Tibial nerve (tissue), 4 donors: Measurements from ENCODE around the gene KDM5B.

Source experiments
- EP300 ChIP-seq, 2 donors: sonication (generic); formaldehyde crosslinking; IDR thresholded peaks; one replicate each; pipeline ENCODE4 v1.6.1; 2017; ENCODE audit warnings: antibody characterized with exemption in 2 of 2, mild to moderate bottlenecking in 1 of 2
- POLR2A ChIP-seq, 2 donors: fragments of 450-650 bp; IDR thresholded peaks; one replicate each; pipeline ENCODE4 v1.6.1; 2017; ENCODE audit warnings: antibody characterized with exemption in 2 of 2, mild to moderate bottlenecking in 2 of 2, moderate library complexity in 2 of 2
- TF ChIP-seq, protein P1 (sequence below), 5 experiments: fragments of 200-600 bp in 3 of 5; fragments of 450-650 bp in 2 of 5; sonication (generic) in 3 of 5; IDR thresholded peaks; one replicate each; pipeline ENCODE4 v1.5.1; 2016 to 2019; ENCODE audit warnings: antibody characterized with exemption in 5 of 5, mild to moderate bottlenecking in 3 of 5, moderate library complexity in 2 of 5

DNA sequence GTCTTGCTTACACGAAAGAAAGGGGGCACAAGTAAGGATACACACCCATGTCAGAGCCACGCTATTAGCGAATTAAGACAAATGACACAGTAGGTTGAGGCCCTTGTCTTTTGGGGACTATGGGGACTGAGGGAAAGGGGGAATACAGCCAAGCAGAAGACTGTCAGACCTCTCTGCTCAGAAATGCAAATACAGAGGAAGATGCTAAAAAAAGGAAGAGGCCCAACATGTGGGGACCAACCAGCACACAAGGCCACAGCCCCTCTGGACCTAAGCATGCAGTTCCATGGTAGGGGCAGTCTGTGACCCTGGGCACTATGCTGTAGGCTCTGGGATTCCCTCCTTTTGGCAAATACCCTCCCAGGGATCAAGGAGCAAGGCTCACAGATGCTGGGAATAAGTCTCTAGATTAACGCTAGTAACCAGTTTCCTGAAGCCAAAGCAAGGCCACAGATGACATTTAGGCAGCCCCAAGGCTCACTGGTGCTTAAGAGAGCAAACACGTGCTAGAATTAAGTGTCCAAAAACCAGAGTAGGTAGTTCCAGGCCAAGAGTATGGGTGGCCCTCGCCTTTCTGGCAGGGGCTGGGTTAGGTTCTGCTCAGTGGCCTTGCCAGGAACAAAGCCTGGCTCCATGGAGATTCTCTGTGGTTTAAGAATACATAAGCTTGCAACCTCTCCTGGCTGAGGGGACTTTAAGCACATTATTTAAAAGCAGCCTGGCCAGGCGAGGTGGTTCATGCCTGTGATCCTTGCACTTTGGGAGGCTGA is 42.6 kb upstream of the KDM5B start:
- TF ChIP-seq, protein P1, sequence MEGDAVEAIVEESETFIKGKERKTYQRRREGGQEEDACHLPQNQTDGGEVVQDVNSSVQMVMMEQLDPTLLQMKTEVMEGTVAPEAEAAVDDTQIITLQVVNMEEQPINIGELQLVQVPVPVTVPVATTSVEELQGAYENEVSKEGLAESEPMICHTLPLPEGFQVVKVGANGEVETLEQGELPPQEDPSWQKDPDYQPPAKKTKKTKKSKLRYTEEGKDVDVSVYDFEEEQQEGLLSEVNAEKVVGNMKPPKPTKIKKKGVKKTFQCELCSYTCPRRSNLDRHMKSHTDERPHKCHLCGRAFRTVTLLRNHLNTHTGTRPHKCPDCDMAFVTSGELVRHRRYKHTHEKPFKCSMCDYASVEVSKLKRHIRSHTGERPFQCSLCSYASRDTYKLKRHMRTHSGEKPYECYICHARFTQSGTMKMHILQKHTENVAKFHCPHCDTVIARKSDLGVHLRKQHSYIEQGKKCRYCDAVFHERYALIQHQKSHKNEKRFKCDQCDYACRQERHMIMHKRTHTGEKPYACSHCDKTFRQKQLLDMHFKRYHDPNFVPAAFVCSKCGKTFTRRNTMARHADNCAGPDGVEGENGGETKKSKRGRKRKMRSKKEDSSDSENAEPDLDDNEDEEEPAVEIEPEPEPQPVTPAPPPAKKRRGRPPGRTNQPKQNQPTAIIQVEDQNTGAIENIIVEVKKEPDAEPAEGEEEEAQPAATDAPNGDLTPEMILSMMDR (IDR thresholded peaks at IDR 0.05), result no peak
- no peak for TF ChIP-seq POLR2A (IDR thresholded peaks at IDR 0.05)
- peak in 1 of 2 donors; percentile 49 for TF ChIP-seq EP300 (IDR thresholded peaks at IDR 0.05)
